Kidney (tissue), 14 donors: ENCODE results near the gene MED6. TPM values are rescaled to one million over a fixed set of nuclear protein-coding genes. Genes with fewer than 3 reads are reported as not detected.

ENCODE experiments used
- DNase-seq, 5 donors: peaks; one replicate each; pipeline ENCODE4 v3.0.0-alpha.2; 2013 to 2020
- FAIRE-seq: peaks from 2 replicates; lab custom pipeline; 2012; peaks lifted over from hg19 to GRCh38; lab: Jason Lieb, UNC
- H3K27ac ChIP-seq, 2 donors: one replicate each; pipeline ENCODE4 v1.7.0; 2013; ENCODE audit warnings: low read depth in 2 of 2, low read length in 2 of 2, inconsistent platforms in 1 of 2
- H3K27me3 ChIP-seq: one replicate; pipeline ENCODE4 v1.7.1; 2013; ENCODE audit warnings: low read length, inconsistent platforms; ENCODE audit not compliant: control insufficient read depth, insufficient read depth
- H3K36me3 ChIP-seq, 3 donors: one replicate each; pipeline versions ENCODE4 v1.7.0 to v1.7.1; 2013; ENCODE audit warnings: low read length in 3 of 3, control low read depth in 1 of 3, inconsistent platforms in 1 of 3; ENCODE audit not compliant: insufficient read depth in 3 of 3, control insufficient read depth in 2 of 3
- H3K4me1 ChIP-seq, 3 donors: one replicate each; pipeline versions ENCODE4 v1.7.0 to v1.7.1; 2013; ENCODE audit warnings: low read length in 3 of 3, inconsistent platforms in 1 of 3, low read depth in 1 of 3; ENCODE audit not compliant: control insufficient read depth in 2 of 3, insufficient read depth in 2 of 3
- H3K4me3 ChIP-seq, 3 donors: one replicate each; pipeline versions ENCODE4 v1.7.0 to v1.8.1; 2013; ENCODE audit warnings: low read length in 3 of 3, control low read depth in 1 of 3, inconsistent platforms in 1 of 3
- H3K9ac ChIP-seq, 3 donors: one replicate each; pipeline versions ENCODE4 v1.7.0 to v1.7.1; 2013; ENCODE audit warnings: low read length in 3 of 3, control low read depth in 1 of 3, inconsistent platforms in 1 of 3
- H3K9me3 ChIP-seq, 3 donors: one replicate each; pipeline versions ENCODE4 v1.7.0 to v1.7.1; 2013; ENCODE audit warnings: low read length in 3 of 3, control low read depth in 1 of 3, inconsistent platforms in 1 of 3; ENCODE audit not compliant: control insufficient read depth in 2 of 3, insufficient read depth in 1 of 3
- CTCF ChIP-seq: IDR thresholded peaks from 3 replicates; pipeline ENCODE4 v1.5.1; 2012; ENCODE audit warnings: mild to moderate bottlenecking, moderate library complexity, borderline replicate concordance; ENCODE audit not compliant: insufficient read depth; ENCODE audit errors: extremely low read depth
- intact Hi-C: fragments of 100-400 bp; cut with DNase I; formaldehyde crosslinking; loops from one replicate; pipeline ENCODE4 v1.11.1; 2022
- polyA plus RNA-seq: library from polyadenylated mRNA; stranded (reverse); fragments of 350-450 nt; fragmentation: Illumina TruSeq; extraction: RNeasy Lipid Tissue Mini Kit (QIAGEN cat#74804); gene quantifications from one replicate; pipeline ENCODE4 v1.2.3, GENCODE V29; 2014; ENCODE audit warnings: low read depth, low replicate concordance; ENCODE audit not compliant: insufficient read depth
- total RNA-seq: library from RNA; stranded (reverse); fragmentation: NEBNext Ultra II Directional; extraction: Animal tissue kit (Norgen Biotek cat#: 25700); gene quantifications from one replicate; pipeline ENCODE4 v1.2.1, GENCODE V29; 2021
- donor health status: control.
- donor health status: control.
- donor health status: control.
- donor health status: control.
- donor health status: control.
- donor health status: DM: yes; HTN: yes; CAD: no.
- donor health status: Normal renal cell carcinoma (clear cell type).

MED6 gene
- total and polyA plus RNA-seq, 2 donors from 2014 or later: 12.2 to 33.0 TPM

GRCh38 chr14:70536830-70537229, 63.6 kb downstream of the MED6 start:
- no peak for TF ChIP-seq CTCF
- FAIRE-seq: no peak

GRCh38 chr14:70534904-70535303, 65.6 kb downstream of the MED6 start, which contains the start of gene ADAM20:
Gene ADAM20 (minus strand): TSS chr14:70535004. CDS start chr14:70524757, 10,247 bp downstream.
- FAIRE-seq (no peak), DNase-seq (no peak)

More at GRCh38 chr14:70536830-70537229, 63.6 kb downstream of the MED6 start:
- DNase-seq: no peak
- Histone ChIP-seq H3K36me3 (peaks cover 0 to 3% (median 0%) of the 10 kb centered on the region in 3 donors), H3K9me3 (peaks cover 0 to 9% (median 2%) of the 10 kb centered on the region in 3 donors), H3K9ac (no peak overlapping the region), H3K27me3 (no peaks in the 10 kb centered on the region), H3K27ac (no peak overlapping the region), H3K4me1 (no peaks in the 10 kb centered on the region), H3K4me3 (no peak overlapping the region)
- intact Hi-C loops: no loop called here

More at GRCh38 chr14:70534904-70535303, 65.6 kb downstream of the MED6 start, which contains the start of gene ADAM20:
- Histone ChIP-seq H3K36me3 (peaks cover 0 to 3% (median 0%) of the 10 kb centered on the region in 3 donors), H3K4me3 (no peak within 1 kb of the TSS), H3K4me1 (no peaks in the 10 kb centered on the region), H3K27ac (no peak within 1 kb of the TSS), H3K9me3 (peaks cover 0 to 9% (median 2%) of the 10 kb centered on the region in 3 donors), H3K9ac (no peak within 1 kb of the TSS), H3K27me3 (no peaks in the 10 kb centered on the region)
- no peak for TF ChIP-seq CTCF
- intact Hi-C loops: no loop called here

Other genes starting within 250 kb of the MED6 start
- 33.0 TPM for gene COX16, start 241.0 kb downstream of the MED6 start, total RNA-seq
- gene COX16, start 241.0 kb downstream of the MED6 start, polyA plus RNA-seq: 104 TPM
- 48.3 TPM for gene SYNJ2BP, start 183.6 kb downstream of the MED6 start, total RNA-seq
- gene SYNJ2BP, start 183.6 kb downstream of the MED6 start, polyA plus RNA-seq: 29.9 TPM
- gene ADAM21, start 148.5 kb downstream of the MED6 start, total RNA-seq: 0.13 TPM
- 0.28 TPM for gene ADAM21, start 148.5 kb downstream of the MED6 start, polyA plus RNA-seq
- gene ADAM20, start 65.7 kb downstream of the MED6 start, total RNA-seq: 1.2 TPM
- not detected for gene ADAM20, start 65.7 kb downstream of the MED6 start, polyA plus RNA-seq
- 5.2 TPM for gene TTC9, start 41.3 kb upstream of the MED6 start, total RNA-seq
- 2.6 TPM for gene TTC9, start 41.3 kb upstream of the MED6 start, polyA plus RNA-seq
- gene MAP3K9, start 208.9 kb upstream of the MED6 start, total RNA-seq: 8.3 TPM
- 1.0 TPM for gene MAP3K9, start 208.9 kb upstream of the MED6 start, polyA plus RNA-seq